Caki2 (cell line): ENCODE measurements around the gene CTTNBP2. TPM values are rescaled to one million over a fixed set of nuclear protein-coding genes. Genes with fewer than 3 reads are reported as not detected.

Source experiments
- DNase-seq: peaks from one replicate; pipeline ENCODE4 v3.0.0-alpha.2; 2015; ENCODE audit warnings: low read depth
- in situ Hi-C: cut with HindIII; loops from 2 replicates; pipeline ENCODE4 v1.10.0; 2016; ENCODE audit warnings: low sequenced_read_pairs, low pct_unique_long_range_greater_than_20kb, mixed read lengths
- total RNA-seq: library from RNA; depleted of rRNA; stranded (reverse); fragments of >200 nt; shearing (Covaris generic); gene quantifications from 2 replicates; pipeline ENCODE4 v1.2.3, GENCODE V29; 2014; ENCODE audit warnings: low replicate concordance

Gene CTTNBP2
- total RNA-seq, 1 experiment from 2014 or later, result not detected

GRCh38 chr7:117872561-117873309, 506 bp downstream of the CTTNBP2 start:
- in situ Hi-C loops, result no loop called here
- DNase-seq, result peak; percentile 3

GRCh38 chr7:117871778-117872538, 1.3 kb downstream of the CTTNBP2 start:
- in situ Hi-C loops, result no loop called here
- DNase-seq, result peak; percentile 8

GRCh38 chr7:117871401-117871777, 1.9 kb downstream of the CTTNBP2 start:
- DNase-seq, result no peak
- in situ Hi-C loops, result no loop called here

- in situ Hi-C loops, result no loop called here
- no peak for DNase-seq
Observed at GRCh38 chr7:117870448-117871130, 2.7 kb downstream of the CTTNBP2 start.

GRCh38 chr7:117869374-117869773, 3.9 kb downstream of the CTTNBP2 start:
- in situ Hi-C loops, result no loop called here
- DNase-seq, result no peak

GRCh38 chr7:117863618-117864017, 9.6 kb downstream of the CTTNBP2 start:
- in situ Hi-C loops, result no loop called here
- DNase-seq, result no peak

- no peak for DNase-seq
- in situ Hi-C loops, result no loop called here
Observed at GRCh38 chr7:117862378-117862777, 10.9 kb downstream of the CTTNBP2 start.

GRCh38 chr7:117859246-117859812, 13.9 kb downstream of the CTTNBP2 start:
- no peak for DNase-seq
- in situ Hi-C loops, result no loop called here

GRCh38 chr7:117858712-117859111, 14.5 kb downstream of the CTTNBP2 start:
- in situ Hi-C loops, result no loop called here
- DNase-seq, result no peak

- no peak for DNase-seq
- in situ Hi-C loops, result no loop called here
Observed at GRCh38 chr7:117857718-117858117, 15.5 kb downstream of the CTTNBP2 start.

GRCh38 chr7:117856196-117856595, 17.0 kb downstream of the CTTNBP2 start:
- in situ Hi-C loops, result no loop called here

GRCh38 chr7:117854186-117854585, 19.1 kb downstream of the CTTNBP2 start:
- in situ Hi-C loops, result no loop called here

More at GRCh38 chr7:117856196-117856595, 17.0 kb downstream of the CTTNBP2 start:
- no peak for DNase-seq

GRCh38 chr7:117848941-117849340, 24.3 kb downstream of the CTTNBP2 start:
- in situ Hi-C loops, result no loop called here
- DNase-seq, result peak; percentile 23

More at GRCh38 chr7:117854186-117854585, 19.1 kb downstream of the CTTNBP2 start:
- DNase-seq, result no peak

- in situ Hi-C loops, result no loop called here
Observed at GRCh38 chr7:117844678-117845077, 28.6 kb downstream of the CTTNBP2 start.

GRCh38 chr7:117841611-117842010, 31.6 kb downstream of the CTTNBP2 start:
- in situ Hi-C loops, result no loop called here
- DNase-seq, result no peak

More at GRCh38 chr7:117844678-117845077, 28.6 kb downstream of the CTTNBP2 start:
- no peak for DNase-seq

GRCh38 chr7:117841011-117841410, 32.2 kb downstream of the CTTNBP2 start:
- in situ Hi-C loops, result no loop called here
- no peak for DNase-seq

GRCh38 chr7:117839507-117839906, 33.7 kb downstream of the CTTNBP2 start:
- in situ Hi-C loops, result no loop called here
- no peak for DNase-seq

GRCh38 chr7:117837841-117838240, 35.4 kb downstream of the CTTNBP2 start:
- in situ Hi-C loops, result no loop called here

More at GRCh38 chr7:117837841-117838240, 35.4 kb downstream of the CTTNBP2 start:
- DNase-seq, result no peak
